GM12864 (cell line): ENCODE data around the gene BMP6.
"Not testable (repeated sequence)": the region's sequence is repeated elsewhere in the genome, so short reads cannot be mapped to it uniquely, and the experiment has no call there.

ENCODE experiments used
- DNase-seq: peaks from one replicate; pipeline ENCODE4 v3.0.0-alpha.2; 2011; ENCODE audit warnings: low read depth
- H3K4me3 ChIP-seq: 2 replicates; pipeline ENCODE4 v1.5.1; 2011; ENCODE audit warnings: mild to moderate bottlenecking, low read depth, low read length, control low read depth
- TF ChIP-seq, protein P1 (sequence below): IDR thresholded peaks from 2 replicates; pipeline ENCODE4 v1.5.1; 2011; ENCODE audit warnings: low read depth, mild to moderate bottlenecking, moderate library complexity, low read length, control low read depth, inconsistent platforms; ENCODE audit errors: missing control alignments

Gene BMP6

DNA sequence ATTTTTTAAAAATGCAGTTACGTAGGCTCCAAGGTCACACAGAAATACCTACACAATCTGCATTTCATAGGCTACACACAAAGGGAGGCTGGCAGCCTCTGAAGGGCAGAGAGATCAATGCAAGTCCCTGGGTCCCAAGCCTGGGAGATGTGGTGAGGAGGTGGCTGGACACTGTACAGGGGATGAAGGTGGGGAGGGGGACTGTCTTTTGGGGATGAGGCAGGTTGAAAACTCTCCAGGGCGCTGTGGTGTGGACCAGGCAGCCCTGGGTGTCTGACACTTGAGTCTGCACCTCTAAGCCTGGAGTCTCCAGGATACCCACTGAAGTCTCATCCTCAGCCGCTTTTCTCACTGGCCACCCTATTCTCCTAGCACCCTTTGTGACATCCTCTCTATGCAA lies 160.2 kb downstream of the BMP6 start:
- TF ChIP-seq, protein P1, sequence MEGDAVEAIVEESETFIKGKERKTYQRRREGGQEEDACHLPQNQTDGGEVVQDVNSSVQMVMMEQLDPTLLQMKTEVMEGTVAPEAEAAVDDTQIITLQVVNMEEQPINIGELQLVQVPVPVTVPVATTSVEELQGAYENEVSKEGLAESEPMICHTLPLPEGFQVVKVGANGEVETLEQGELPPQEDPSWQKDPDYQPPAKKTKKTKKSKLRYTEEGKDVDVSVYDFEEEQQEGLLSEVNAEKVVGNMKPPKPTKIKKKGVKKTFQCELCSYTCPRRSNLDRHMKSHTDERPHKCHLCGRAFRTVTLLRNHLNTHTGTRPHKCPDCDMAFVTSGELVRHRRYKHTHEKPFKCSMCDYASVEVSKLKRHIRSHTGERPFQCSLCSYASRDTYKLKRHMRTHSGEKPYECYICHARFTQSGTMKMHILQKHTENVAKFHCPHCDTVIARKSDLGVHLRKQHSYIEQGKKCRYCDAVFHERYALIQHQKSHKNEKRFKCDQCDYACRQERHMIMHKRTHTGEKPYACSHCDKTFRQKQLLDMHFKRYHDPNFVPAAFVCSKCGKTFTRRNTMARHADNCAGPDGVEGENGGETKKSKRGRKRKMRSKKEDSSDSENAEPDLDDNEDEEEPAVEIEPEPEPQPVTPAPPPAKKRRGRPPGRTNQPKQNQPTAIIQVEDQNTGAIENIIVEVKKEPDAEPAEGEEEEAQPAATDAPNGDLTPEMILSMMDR: no peak

DNA sequence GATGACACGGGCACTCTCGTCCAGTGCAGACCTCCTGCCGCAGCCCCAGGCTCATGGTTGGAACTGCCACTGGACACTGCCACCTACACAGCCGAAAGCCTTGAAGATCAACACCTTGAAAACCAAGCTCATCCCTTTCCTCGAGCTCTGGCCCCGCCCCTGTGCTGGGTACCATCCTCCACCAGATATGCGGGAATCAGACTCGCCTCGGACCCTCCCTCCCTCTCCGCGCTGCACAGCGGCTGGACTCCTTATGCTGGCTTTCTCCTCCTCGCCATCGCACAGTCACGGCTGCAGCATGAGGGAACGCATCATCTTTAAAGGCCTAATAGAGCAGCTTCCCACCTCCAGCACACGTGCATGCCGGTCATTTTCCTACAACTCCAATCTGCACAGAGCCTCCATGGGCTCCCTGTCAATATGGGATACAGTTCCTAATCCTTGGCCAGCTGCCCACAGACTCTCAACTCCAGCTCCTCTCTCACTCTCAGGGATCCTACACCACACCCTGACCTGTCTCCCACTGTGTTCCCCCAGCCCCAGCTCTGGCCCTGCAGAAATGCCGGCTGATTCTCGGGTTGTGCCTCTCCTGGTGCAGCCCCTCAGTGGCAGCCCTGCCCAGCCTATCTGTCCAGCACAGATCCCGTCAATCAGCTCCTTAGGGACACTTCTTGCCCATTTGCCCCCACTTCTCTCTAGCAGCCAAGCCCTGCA lies 161.5 kb downstream of the BMP6 start:
- DNase-seq: no peak
- no peak overlapping the region for H3K4me3 ChIP-seq
- TF ChIP-seq, protein P1: no peak

More for the DNA sequence above, 160.2 kb downstream of the BMP6 start:
- H3K4me3 ChIP-seq: no peak overlapping the region
- no peak for DNase-seq

DNA sequence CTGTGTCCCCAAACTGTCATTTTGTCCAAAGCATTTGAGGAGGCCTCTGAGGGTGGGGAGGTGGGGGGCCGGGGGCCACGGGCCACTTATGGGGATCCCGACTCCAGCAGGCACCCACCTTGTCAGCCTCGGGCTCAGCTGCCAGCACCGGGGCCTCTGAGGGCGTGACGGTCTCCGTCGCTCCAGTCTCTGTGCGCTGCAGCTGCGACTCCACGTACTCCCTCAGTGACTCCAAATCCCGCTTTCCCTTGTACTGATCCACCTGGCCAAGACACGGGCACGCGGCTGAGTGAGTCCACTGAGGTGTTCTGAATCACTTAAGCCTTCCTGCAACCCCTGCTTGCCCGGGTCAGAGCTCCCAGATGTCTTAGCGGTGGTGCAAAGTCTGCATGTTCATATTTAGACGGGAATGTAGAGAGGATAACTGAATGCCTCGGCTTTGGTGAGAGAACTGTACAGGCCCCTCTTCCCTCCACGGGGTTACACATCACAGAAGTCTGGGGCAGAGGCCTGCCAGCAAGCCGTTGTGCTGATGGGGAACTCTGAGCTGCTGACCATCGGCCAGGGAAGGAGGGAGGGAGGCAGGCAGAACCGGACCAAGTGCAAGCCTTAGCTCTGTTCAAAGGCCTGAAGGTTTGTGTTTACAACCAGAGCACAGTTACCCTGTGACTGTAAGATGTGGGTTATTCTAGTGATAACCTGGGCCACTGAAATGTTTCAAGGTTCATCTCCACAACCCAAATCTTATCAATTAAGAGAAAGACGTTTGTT lies 162.9 kb downstream of the BMP6 start:
- TF ChIP-seq, protein P1: no peak
- no peak for DNase-seq
- no peak overlapping the region for H3K4me3 ChIP-seq

DNA sequence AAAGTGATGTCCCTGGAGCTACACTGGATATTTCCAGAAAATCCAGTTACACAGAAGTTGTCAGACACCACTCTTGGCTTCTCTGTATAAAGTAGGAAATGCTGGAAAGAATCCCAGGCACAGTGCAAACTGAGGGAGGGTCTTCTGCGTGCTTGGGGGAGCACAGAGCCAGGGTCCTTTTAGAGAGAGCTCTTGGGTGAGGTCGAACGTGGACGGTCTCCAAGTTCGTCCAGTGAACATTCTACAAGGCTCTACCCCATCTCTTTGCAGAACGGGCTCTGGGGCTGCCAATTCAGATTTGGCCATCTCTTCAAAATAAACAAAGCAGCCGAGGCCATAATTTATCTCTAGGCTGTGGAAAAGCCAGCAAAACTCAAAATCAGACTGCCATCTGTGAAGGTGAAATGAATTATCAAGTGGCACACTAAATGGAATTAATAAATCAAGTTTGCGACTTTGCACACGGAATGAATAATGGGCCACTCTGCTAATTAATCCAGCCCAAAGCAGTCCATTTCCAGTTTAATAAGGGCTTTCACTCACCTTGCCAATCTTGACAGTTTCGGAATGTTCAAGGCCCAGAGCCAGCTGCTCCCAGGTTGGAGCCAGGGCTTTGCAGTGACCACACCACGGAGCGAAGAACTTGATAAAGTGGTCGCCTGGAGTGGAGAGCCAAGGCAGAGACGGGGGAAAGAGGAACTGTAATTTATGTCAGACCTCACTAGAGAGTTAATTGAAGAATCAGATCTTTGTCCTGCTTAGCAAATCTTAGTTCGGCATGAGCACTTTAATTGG lies 165.4 kb downstream of the BMP6 start:
- no peak overlapping the region for H3K4me3 ChIP-seq
- TF ChIP-seq, protein P1: no peak
- DNase-seq: no peak

DNA sequence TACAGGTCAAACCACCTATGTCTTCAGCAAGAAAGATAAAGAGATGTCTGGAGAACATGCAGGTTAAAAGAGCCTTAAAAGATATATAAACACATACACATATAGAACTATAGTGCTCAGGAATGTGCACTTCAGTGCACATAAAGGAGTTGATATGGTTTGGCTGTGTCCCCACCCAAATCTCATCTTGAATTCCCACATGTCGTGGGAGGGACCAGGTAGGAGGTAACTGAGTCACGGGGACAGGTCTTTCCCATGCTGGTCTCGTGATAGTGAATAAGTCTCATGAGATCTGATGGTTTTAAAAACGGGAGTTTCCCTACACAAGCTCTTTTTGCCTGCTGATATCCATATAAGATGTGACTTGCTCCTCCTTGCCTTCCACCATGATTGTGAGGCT lies 166.5 kb downstream of the BMP6 start:
- not testable (repeated sequence) for DNase-seq, H3K4me3 ChIP-seq

DNA sequence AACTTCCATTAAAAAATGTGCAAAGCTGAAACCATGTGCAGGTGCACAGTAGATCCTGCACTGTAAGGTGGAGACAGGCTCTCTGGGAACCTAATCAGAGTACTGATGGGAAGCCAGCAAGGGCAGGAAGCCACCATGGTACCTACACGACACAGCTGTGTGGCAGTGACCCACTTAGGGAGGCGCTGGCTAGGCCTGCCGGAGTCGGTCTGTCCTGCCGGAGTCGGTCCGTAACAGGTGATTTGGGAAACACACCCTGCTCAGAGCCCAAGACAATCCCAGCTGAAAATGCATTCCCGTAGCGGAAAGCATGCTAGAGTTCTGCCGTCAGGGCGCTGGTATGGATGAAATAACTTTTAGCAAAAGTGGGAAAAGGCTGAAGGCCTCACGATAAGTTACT lies 167.4 kb downstream of the BMP6 start:
- TF ChIP-seq, protein P1: no peak
- no peak overlapping the region for H3K4me3 ChIP-seq
- no peak for DNase-seq
